Stimulated activated CD4-positive, alpha-beta T cell treated with anti-CD3 and anti-CD28 coated beads, Interleukin-15, amount 100 ng/mL, for 1 hour (primary cell): ENCODE data around the gene R3HDM2.

Source experiments
- DNase-seq, 2 donors: peaks; one replicate each; pipeline ENCODE4 v3.0.0-alpha.2; 2020; ENCODE audit warnings: low read depth in 1 of 2, low spot score in 1 of 2

R3HDM2 gene

GRCh38 chr12:57232156-57232756 is 198.6 kb downstream of the R3HDM2 start:
- DNase-seq = no peak

GRCh38 chr12:57231276-57232021 is 199.4 kb downstream of the R3HDM2 start:
- no peak for DNase-seq

GRCh38 chr12:57230381-57231155 is 200.3 kb downstream of the R3HDM2 start:
- no peak for DNase-seq

- DNase-seq = peak; percentile 80 to 84
Observed at GRCh38 chr12:57229634-57230380, 201.0 kb downstream of the R3HDM2 start, which contains the start of gene SHMT2. Gene SHMT2 (plus strand): TSS chr12:57229711. CDS start chr12:57229779, 68 bp downstream.

- DNase-seq = no peak
Observed at GRCh38 chr12:57229046-57229633, 201.7 kb downstream of the R3HDM2 start.

- DNase-seq = no peak
Observed at GRCh38 chr12:57227315-57228115, 203.3 kb downstream of the R3HDM2 start.

GRCh38 chr12:57226588-57227314 is 204.1 kb downstream of the R3HDM2 start:
- no peak for DNase-seq

GRCh38 chr12:57225680-57226210 is 205.1 kb downstream of the R3HDM2 start:
- DNase-seq = no peak

GRCh38 chr12:57224973-57225679 is 205.7 kb downstream of the R3HDM2 start:
- DNase-seq = no peak

GRCh38 chr12:57224278-57224972 is 206.4 kb downstream of the R3HDM2 start:
- DNase-seq = no peak

GRCh38 chr12:57223191-57224165 is 207.4 kb downstream of the R3HDM2 start:
- no peak for DNase-seq

- no peak for DNase-seq
Observed at GRCh38 chr12:57222286-57223190, 208.3 kb downstream of the R3HDM2 start.

GRCh38 chr12:57221169-57221917 is 209.5 kb downstream of the R3HDM2 start:
- no peak for DNase-seq

- DNase-seq = no peak
Observed at GRCh38 chr12:57220770-57221168, 210.1 kb downstream of the R3HDM2 start.
